HL-60 (cell line): ENCODE measurements around the gene SPDEF.

Experiments
- CTCF ChIP-seq: IDR thresholded peaks from one replicate; pipeline ENCODE4 v1.5.1; 2011; ENCODE audit warnings: low read length, control low read depth, inconsistent platforms; ENCODE audit not compliant: insufficient read depth
- GABPA ChIP-seq: IDR thresholded peaks from 2 replicates; pipeline ENCODE4 v1.6.1; 2012; ENCODE audit warnings: low read depth
- POLR2AphosphoS5 ChIP-seq: IDR thresholded peaks from 2 replicates; pipeline ENCODE4 v1.6.1; 2012; ENCODE audit warnings: low read depth
- REST ChIP-seq: IDR thresholded peaks from 2 replicates; pipeline ENCODE4 v1.6.1; 2012; ENCODE audit warnings: low read depth; ENCODE audit not compliant: insufficient replicate concordance

GRCh38 chr6:34538581-34538980 is 17.5 kb downstream of the SPDEF start:
- TF ChIP-seq POLR2AphosphoS5 (no peak), CTCF (no peak), GABPA (no peak), REST (no peak)
